GM12891 (cell line): ENCODE data around the gene WASHC4.

Experiments
- PAX5 ChIP-seq: IDR thresholded peaks from 2 replicates; pipeline ENCODE4 v1.6.1; 2011; ENCODE audit warnings: low read length, moderate library complexity, mild to moderate bottlenecking; ENCODE audit not compliant: insufficient read depth, severe bottlenecking
- POLR2A ChIP-seq: IDR thresholded peaks from 2 replicates; pipeline ENCODE4 v1.6.1; 2011; ENCODE audit warnings: low read depth, low read length, control low read depth
- POLR2AphosphoS5 ChIP-seq: IDR thresholded peaks from 2 replicates; pipeline ENCODE4 v1.6.1; 2011; ENCODE audit warnings: low read depth, low read length, control low read depth
- POU2F2 ChIP-seq: IDR thresholded peaks from 2 replicates; pipeline ENCODE4 v1.6.1; 2011; ENCODE audit warnings: low read depth, mild to moderate bottlenecking, control low read depth, low read length, moderate library complexity
- SPI1 ChIP-seq: IDR thresholded peaks from 2 replicates; pipeline ENCODE4 v1.6.1; 2011; ENCODE audit warnings: low read depth, low read length, control low read depth
- TAF1 ChIP-seq: IDR thresholded peaks from 2 replicates; pipeline ENCODE4 v1.6.1; 2011; ENCODE audit warnings: low read depth, low read length, control low read depth

DNA sequence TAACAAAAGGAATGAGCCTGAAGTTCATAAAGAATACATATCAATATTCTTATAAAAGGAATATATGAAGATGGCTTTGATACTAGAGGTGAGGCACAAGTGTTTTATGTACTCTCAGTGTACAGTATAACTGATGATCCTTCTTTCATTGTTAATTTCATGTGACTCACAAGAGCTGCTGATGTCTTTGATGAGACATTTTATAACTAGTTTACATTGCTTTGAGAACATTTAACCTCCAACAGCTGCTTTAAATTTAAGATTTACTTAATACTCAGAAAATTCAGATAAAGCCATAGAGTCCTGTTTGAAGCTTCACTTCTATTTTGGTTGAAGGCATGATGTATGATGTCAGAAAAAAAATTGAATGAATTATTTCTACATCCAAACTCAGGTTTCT, 59.8 kb downstream of the WASHC4 start:
- TF ChIP-seq POLR2A (no peak), POLR2AphosphoS5 (no peak), PAX5 (no peak), TAF1 (no peak), SPI1 (no peak), POU2F2 (no peak)
